K562 (cell line): ENCODE measurements around the gene THOP1. TPM values are rescaled to one million over a fixed set of nuclear protein-coding genes. Genes with fewer than 3 reads are reported as not detected.

Experiments
- PKNOX1 ChIP-seq: fragments of 450-650 bp; IDR thresholded peaks from 2 replicates; pipeline ENCODE4 v1.6.1; 2016
- PRDM10 ChIP-seq: fragments of 450-650 bp; IDR thresholded peaks from 2 replicates; pipeline ENCODE4 v1.6.1; 2018; ENCODE audit not compliant: partially characterized antibody
- REST ChIP-seq, 2 experiments: fragments of 450-650 bp; formaldehyde crosslinking in 1 of 2; IDR thresholded peaks; 2 replicates each; pipeline versions ENCODE4 v1.4.0 to v1.6.1; 2014 to 2020; ENCODE audit warnings: mild to moderate bottlenecking in 2 of 2, borderline replicate concordance in 1 of 2, low read depth in 1 of 2
- SUPT5H ChIP-seq: fragments of 450-650 bp; IDR thresholded peaks from 2 replicates; pipeline ENCODE4 v1.6.1; 2016
- ZBTB11 ChIP-seq, 3 experiments: fragments of 200-800 bp in 1 of 3; fragments of 250-450 bp in 1 of 3; fragments of 450-650 bp in 1 of 3; sonication (Bioruptor Pico) in 1 of 3; sonication (Bioruptor generic) in 1 of 3; formaldehyde crosslinking in 1 of 3; IDR thresholded peaks; 2 replicates each; pipeline versions ENCODE4 v1.6.1 to v1.8.0; 2016 to 2022; ENCODE audit warnings: mild to moderate bottlenecking in 2 of 3, missing genetic modification characterization in 2 of 3, missing compliant biosample characterization in 1 of 3, moderate library complexity in 1 of 3
- ZBTB34 ChIP-seq: fragments of 250-450 bp; sonication (Bioruptor Pico); IDR thresholded peaks from 2 replicates; pipeline ENCODE4 v1.8.0; 2021; ENCODE audit warnings: mild to moderate bottlenecking, moderate library complexity
- polyA plus RNA-seq, 8 experiments: library from polyadenylated mRNA; depleted of rRNA in 4 of 8; stranded (reverse) in 5 of 8; unstranded in 3 of 8; fragments of >200 nt; fragmentation: Nextera tagmentation in 2 of 8; fragmentation: Illumina TruSeq in 1 of 8; extraction: Ambion mirVana in 2 of 8; extraction: Trizol in 1 of 8; gene quantifications; 2 replicates each; pipeline versions ENCODE4 v1.2.1 to v1.2.3, GENCODE V29; 2011 to 2014; ENCODE audit warnings: inconsistent platforms in 1 of 8, missing spikeins in 1 of 8
- total RNA-seq, 7 experiments: library from RNA; depleted of rRNA in 6 of 7; stranded (reverse); fragments of >200 nt in 6 of 7; fragmentation: Illumina TruSeq in 2 of 7; extraction: Trizol in 2 of 7; gene quantifications; 2 replicates each; pipeline versions ENCODE4 v1.2.1 to v1.2.3, GENCODE V29; 2011 to 2021; ENCODE audit warnings: low replicate concordance in 1 of 7

THOP1 gene
- total and polyA plus RNA-seq, 9 of the 15 experiments (the other 6 are each of a cell fraction or from before 2014, with no cell fraction given): 1.3 to 255 (median 96.1) TPM

GRCh38 chr19:2782936-2783780 lies 2.1 kb upstream of the THOP1 start, which contains the start of gene SGTA (continued):
- TF ChIP-seq REST (IDR thresholded peaks at IDR 0.05; ENCODE audit: borderline replicate concordance) (peak; percentile 97), REST (CRISPR knock-in tag; IDR thresholded peaks at IDR 0.05; ENCODE audit: low read depth) (no peak), PKNOX1 (peak; percentile 65), ZBTB11 (CRISPR knock-in tag; IDR thresholded peaks at IDR 0.05) (peak in 1 of 3 experiments; percentile 92; a peak in 3 of 6 replicates), ZBTB34 (CRISPR knock-in tag) (no peak), PRDM10 (peak; percentile 21), SUPT5H (peak; percentile 83)
